GM23338 (cell line): ENCODE data around the gene RGSL1. TPM values are rescaled to one million over a fixed set of nuclear protein-coding genes. Genes with fewer than 3 reads are reported as not detected.

Source experiments
- ATAC-seq: fragments of 200-7000 bp; cut with Tn5 transposase; 3 replicates; pipeline ENCODE4 v1.9.1; 2020
- DNase-seq: peaks from one replicate; pipeline ENCODE4 v3.0.0-alpha.2; 2015; ENCODE audit warnings: low spot score
- H2AFZ ChIP-seq: fragments of 200-600 bp; sonication (generic); 2 replicates; pipeline ENCODE4 v1.8.0; 2016; ENCODE audit warnings: antibody characterized with exemption, mild to moderate bottlenecking, moderate library complexity
- H3F3A ChIP-seq: fragments of 200-600 bp; sonication (generic); replicated peaks from 2 replicates; pipeline ENCODE4 v1.8.0; 2017; ENCODE audit warnings: antibody characterized with exemption, mixed run types, low read depth
- H3K27ac ChIP-seq: fragments of 200-600 bp; sonication (generic); 2 replicates; pipeline ENCODE4 v1.6.1; 2016; ENCODE audit warnings: low read depth
- H3K27me3 ChIP-seq: fragments of 200-600 bp; sonication (generic); 2 replicates; pipeline ENCODE4 v1.8.0; 2016; ENCODE audit warnings: mild to moderate bottlenecking, mixed run types, moderate library complexity; ENCODE audit not compliant: insufficient read depth
- H3K36me3 ChIP-seq: fragments of 200-600 bp; sonication (generic); 2 replicates; pipeline ENCODE4 v1.8.0; 2016; ENCODE audit warnings: mild to moderate bottlenecking; ENCODE audit not compliant: insufficient read depth
- H3K4me1 ChIP-seq: fragments of 200-600 bp; sonication (generic); 2 replicates; pipeline ENCODE4 v1.8.0; 2016; ENCODE audit warnings: mild to moderate bottlenecking, moderate library complexity; ENCODE audit not compliant: insufficient read depth
- H3K4me2 ChIP-seq: fragments of 200-600 bp; sonication (generic); 2 replicates; pipeline ENCODE4 v1.7.1; 2017; ENCODE audit warnings: mixed run types
- H3K4me3 ChIP-seq: fragments of 200-600 bp; sonication (generic); 2 replicates; pipeline ENCODE4 v1.6.1; 2016; ENCODE audit warnings: mixed run types
- H3K79me2 ChIP-seq: fragments of 200-600 bp; sonication (generic); replicated peaks from 2 replicates; pipeline ENCODE4 v1.8.0; 2017; ENCODE audit warnings: mild to moderate bottlenecking; ENCODE audit not compliant: insufficient read depth
- H3K9me2 ChIP-seq: fragments of 200-600 bp; sonication (generic); 2 replicates; pipeline ENCODE4 v1.8.0; 2017; ENCODE audit not compliant: insufficient read depth
- H4K20me1 ChIP-seq: fragments of 200-600 bp; sonication (generic); replicated peaks from 2 replicates; pipeline ENCODE4 v1.8.0; 2017; ENCODE audit warnings: mild to moderate bottlenecking; ENCODE audit not compliant: insufficient read depth
- H3K27ac Mint-ChIP-seq: 2 replicates; pipeline ENCODE4 v1.8.0; 2020; ENCODE audit warnings: inconsistent platforms, mild to moderate bottlenecking, moderate library complexity, mixed read lengths
- H3K27me3 Mint-ChIP-seq: 3 replicates; pipeline ENCODE4 v1.8.0; 2022; ENCODE audit warnings: low read depth, mild to moderate bottlenecking, moderate library complexity, mixed read lengths, inconsistent platforms; ENCODE audit not compliant: insufficient read depth, poor library complexity
- H3K36me3 Mint-ChIP-seq: 3 replicates; pipeline ENCODE4 v1.8.0; 2021; ENCODE audit warnings: low read depth, mild to moderate bottlenecking, inconsistent platforms, moderate library complexity, mixed read lengths
- H3K4me1 Mint-ChIP-seq: 3 replicates; pipeline ENCODE4 v1.8.0; 2020; ENCODE audit warnings: mild to moderate bottlenecking, inconsistent platforms, mixed read lengths
- H3K4me3 Mint-ChIP-seq: 3 replicates; pipeline ENCODE4 v1.8.0; 2021; ENCODE audit warnings: moderate library complexity, mild to moderate bottlenecking, inconsistent platforms, mixed read lengths
- H3K9me3 Mint-ChIP-seq: 3 replicates; pipeline ENCODE4 v1.8.0; 2020; ENCODE audit warnings: moderate library complexity, mild to moderate bottlenecking, inconsistent platforms, mixed read lengths
- CREB1 ChIP-seq: fragments of 250-450 bp; sonication (Bioruptor Pico); IDR thresholded peaks from 2 replicates; pipeline ENCODE4 v1.5.0; 2020; ENCODE audit warnings: low read depth, mild to moderate bottlenecking, moderate library complexity
- CTCF ChIP-seq, 2 experiments: fragments of 200-600 bp in 1 of 2; sonication (generic) in 1 of 2; conservative IDR thresholded peaks; 2 replicates each; pipeline versions ENCODE4 v1.5.1 to v1.6.1; 2016 to 2017; ENCODE audit warnings: antibody characterized with exemption in 2 of 2, low read depth in 2 of 2, mild to moderate bottlenecking in 2 of 2, moderate library complexity in 1 of 2
- ETS1 ChIP-seq: IDR thresholded peaks from 2 replicates; pipeline ENCODE4 v1.6.1; 2016; ENCODE audit warnings: antibody characterized with exemption
- EZH2 ChIP-seq: fragments of 200-600 bp; sonication (generic); IDR thresholded peaks from one replicate; pipeline ENCODE4 v1.8.0; 2017; ENCODE audit warnings: antibody characterized with exemption, mild to moderate bottlenecking, low read depth; ENCODE audit not compliant: unreplicated experiment
- EZH2phosphoT487 ChIP-seq: fragments of 200-600 bp; sonication (generic); IDR thresholded peaks from one replicate; pipeline ENCODE4 v1.8.1; 2018; ENCODE audit warnings: antibody characterized with exemption; ENCODE audit not compliant: unreplicated experiment
- JUNB ChIP-seq: IDR thresholded peaks from one replicate; pipeline ENCODE4 v1.6.1; 2016; ENCODE audit warnings: antibody characterized with exemption; ENCODE audit not compliant: unreplicated experiment
- NANOG ChIP-seq: IDR thresholded peaks from 2 replicates; pipeline ENCODE4 v1.6.1; 2016; ENCODE audit warnings: antibody characterized with exemption, borderline replicate concordance
- REST ChIP-seq: IDR thresholded peaks from one replicate; pipeline ENCODE4 v1.6.1; 2018; ENCODE audit warnings: antibody characterized with exemption; ENCODE audit not compliant: unreplicated experiment
- STAT1 ChIP-seq: IDR thresholded peaks from one replicate; pipeline ENCODE4 v1.6.1; 2016; ENCODE audit warnings: antibody characterized with exemption; ENCODE audit not compliant: unreplicated experiment
- ZNF114 ChIP-seq: fragments of 250-450 bp; sonication (Bioruptor Pico); IDR thresholded peaks from 2 replicates; pipeline ENCODE4 v1.5.0; 2020; ENCODE audit warnings: mild to moderate bottlenecking, moderate library complexity
- ZNF331 ChIP-seq: fragments of 250-450 bp; sonication (Bioruptor Pico); IDR thresholded peaks from 2 replicates; pipeline ENCODE4 v1.5.0; 2020; ENCODE audit warnings: low read depth, mild to moderate bottlenecking, moderate library complexity
- polyA plus RNA-seq: library from polyadenylated mRNA; unstranded; fragments of >200 nt; fragmentation: Nextera tagmentation; extraction: Ambion mirVana; gene quantifications from 2 replicates; pipeline ENCODE4 v1.2.1, GENCODE V29; 2016
- total RNA-seq: library from RNA; depleted of rRNA; stranded (reverse); fragments of >200 nt; shearing (Covaris generic); gene quantifications from 2 replicates; pipeline ENCODE4 v1.2.3, GENCODE V29; 2014
- TF ChIP-seq, protein P1 (sequence below): fragments of 250-450 bp; sonication (Bioruptor Pico); IDR thresholded peaks from 2 replicates; pipeline ENCODE4 v1.5.0; 2020; ENCODE audit warnings: mild to moderate bottlenecking, moderate library complexity

RGSL1 gene
- total and polyA plus RNA-seq, 2 experiments from 2014 or later = not detected

GRCh38 chr1:182430263-182431068, 19.5 kb upstream of the RGSL1 start:
- Histone ChIP-seq H3K79me2 (no peaks in the 10 kb centered on the region), H4K20me1 (no peaks in the 10 kb centered on the region), H3F3A (no peaks in the 10 kb centered on the region), H3K27me3 (no peaks in the 10 kb centered on the region), H3K4me3 (no peak overlapping the region), H3K9me2 (no peaks in the 10 kb centered on the region), H3K36me3 (no peaks in the 10 kb centered on the region), H3K27ac (no peak overlapping the region), H2AFZ (no peak overlapping the region), H3K4me2 (no peak overlapping the region), H3K4me1 (no peaks in the 10 kb centered on the region)
- no peak for ATAC-seq
- Mint-ChIP-seq H3K27me3 (peaks cover 3% of the 10 kb centered on the region), H3K36me3 (no peaks in the 10 kb centered on the region), H3K9me3 (no peaks in the 10 kb centered on the region), H3K27ac (no peak overlapping the region), H3K4me3 (no peak overlapping the region), H3K4me1 (no peaks in the 10 kb centered on the region)
- TF ChIP-seq NANOG (no peak), STAT1 (no peak), CTCF (conservative IDR thresholded peaks at IDR 0.05; ENCODE audit: low read depth in 2 of 2) (no peak), CREB1 (CRISPR knock-in tag) (no peak), ZNF114 (CRISPR knock-in tag) (no peak), ZNF331 (no peak), EZH2phosphoT487 (no peak), ETS1 (no peak), EZH2 (no peak), JUNB (no peak), REST (no peak)
- TF ChIP-seq, protein P1, sequence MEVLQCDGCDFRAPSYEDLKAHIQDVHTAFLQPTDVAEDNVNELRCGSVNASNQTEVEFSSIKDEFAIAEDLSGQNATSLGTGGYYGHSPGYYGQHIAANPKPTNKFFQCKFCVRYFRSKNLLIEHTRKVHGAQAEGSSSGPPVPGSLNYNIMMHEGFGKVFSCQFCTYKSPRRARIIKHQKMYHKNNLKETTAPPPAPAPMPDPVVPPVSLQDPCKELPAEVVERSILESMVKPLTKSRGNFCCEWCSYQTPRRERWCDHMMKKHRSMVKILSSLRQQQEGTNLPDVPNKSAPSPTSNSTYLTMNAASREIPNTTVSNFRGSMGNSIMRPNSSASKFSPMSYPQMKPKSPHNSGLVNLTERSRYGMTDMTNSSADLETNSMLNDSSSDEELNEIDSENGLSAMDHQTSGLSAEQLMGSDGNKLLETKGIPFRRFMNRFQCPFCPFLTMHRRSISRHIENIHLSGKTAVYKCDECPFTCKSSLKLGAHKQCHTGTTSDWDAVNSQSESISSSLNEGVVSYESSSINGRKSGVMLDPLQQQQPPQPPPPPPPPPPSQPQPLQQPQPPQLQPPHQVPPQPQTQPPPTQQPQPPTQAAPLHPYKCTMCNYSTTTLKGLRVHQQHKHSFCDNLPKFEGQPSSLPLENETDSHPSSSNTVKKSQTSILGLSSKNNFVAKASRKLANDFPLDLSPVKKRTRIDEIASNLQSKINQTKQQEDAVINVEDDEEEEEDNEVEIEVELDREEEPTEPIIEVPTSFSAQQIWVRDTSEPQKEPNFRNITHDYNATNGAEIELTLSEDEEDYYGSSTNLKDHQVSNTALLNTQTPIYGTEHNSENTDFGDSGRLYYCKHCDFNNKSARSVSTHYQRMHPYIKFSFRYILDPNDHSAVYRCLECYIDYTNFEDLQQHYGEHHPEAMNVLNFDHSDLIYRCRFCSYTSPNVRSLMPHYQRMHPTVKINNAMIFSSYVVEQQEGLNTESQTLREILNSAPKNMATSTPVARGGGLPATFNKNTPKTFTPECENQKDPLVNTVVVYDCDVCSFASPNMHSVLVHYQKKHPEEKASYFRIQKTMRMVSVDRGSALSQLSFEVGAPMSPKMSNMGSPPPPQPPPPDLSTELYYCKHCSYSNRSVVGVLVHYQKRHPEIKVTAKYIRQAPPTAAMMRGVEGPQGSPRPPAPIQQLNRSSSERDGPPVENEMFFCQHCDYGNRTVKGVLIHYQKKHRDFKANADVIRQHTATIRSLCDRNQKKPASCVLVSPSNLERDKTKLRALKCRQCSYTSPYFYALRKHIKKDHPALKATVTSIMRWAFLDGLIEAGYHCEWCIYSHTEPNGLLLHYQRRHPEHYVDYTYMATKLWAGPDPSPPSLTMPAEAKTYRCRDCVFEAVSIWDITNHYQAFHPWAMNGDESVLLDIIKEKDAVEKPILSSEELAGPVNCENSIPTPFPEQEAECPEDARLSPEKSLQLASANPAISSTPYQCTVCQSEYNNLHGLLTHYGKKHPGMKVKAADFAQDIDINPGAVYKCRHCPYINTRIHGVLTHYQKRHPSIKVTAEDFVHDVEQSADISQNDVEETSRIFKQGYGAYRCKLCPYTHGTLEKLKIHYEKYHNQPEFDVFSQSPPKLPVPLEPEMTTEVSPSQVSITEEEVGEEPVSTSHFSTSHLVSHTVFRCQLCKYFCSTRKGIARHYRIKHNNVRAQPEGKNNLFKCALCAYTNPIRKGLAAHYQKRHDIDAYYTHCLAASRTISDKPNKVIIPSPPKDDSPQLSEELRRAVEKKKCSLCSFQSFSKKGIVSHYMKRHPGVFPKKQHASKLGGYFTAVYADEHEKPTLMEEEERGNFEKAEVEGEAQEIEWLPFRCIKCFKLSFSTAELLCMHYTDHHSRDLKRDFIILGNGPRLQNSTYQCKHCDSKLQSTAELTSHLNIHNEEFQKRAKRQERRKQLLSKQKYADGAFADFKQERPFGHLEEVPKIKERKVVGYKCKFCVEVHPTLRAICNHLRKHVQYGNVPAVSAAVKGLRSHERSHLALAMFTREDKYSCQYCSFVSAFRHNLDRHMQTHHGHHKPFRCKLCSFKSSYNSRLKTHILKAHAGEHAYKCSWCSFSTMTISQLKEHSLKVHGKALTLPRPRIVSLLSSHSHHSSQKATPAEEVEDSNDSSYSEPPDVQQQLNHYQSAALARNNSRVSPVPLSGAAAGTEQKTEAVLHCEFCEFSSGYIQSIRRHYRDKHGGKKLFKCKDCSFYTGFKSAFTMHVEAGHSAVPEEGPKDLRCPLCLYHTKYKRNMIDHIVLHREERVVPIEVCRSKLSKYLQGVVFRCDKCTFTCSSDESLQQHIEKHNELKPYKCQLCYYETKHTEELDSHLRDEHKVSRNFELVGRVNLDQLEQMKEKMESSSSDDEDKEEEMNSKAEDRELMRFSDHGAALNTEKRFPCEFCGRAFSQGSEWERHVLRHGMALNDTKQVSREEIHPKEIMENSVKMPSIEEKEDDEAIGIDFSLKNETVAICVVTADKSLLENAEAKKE = no peak
- DNase-seq = no peak
